SIG-M5 treated with dmso at 0.1 percent for 504 hours (cell line): ENCODE measurements around the gene IFIT3.
"Not testable (repeated sequence)": the region's sequence is repeated elsewhere in the genome, so short reads cannot be mapped to it uniquely, and the experiment has no call there.

Experiments
- DNase-seq: peaks from one replicate; lab custom pipeline; 2025; ENCODE audit not compliant: unreplicated experiment; lab: John Stamatoyannopoulos, UW

The IFIT3 gene

GRCh38 chr10:89332123-89332633 lies 4.4 kb downstream of the IFIT3 start:
- peak; percentile 39 for DNase-seq

- no peak for DNase-seq
Measured at GRCh38 chr10:89335226-89335625, 7.4 kb downstream of the IFIT3 start.

- no peak for DNase-seq
Measured at GRCh38 chr10:89336241-89336640, 8.4 kb downstream of the IFIT3 start.

- no peak for DNase-seq
Measured at GRCh38 chr10:89337484-89337883, 9.7 kb downstream of the IFIT3 start.

GRCh38 chr10:89338713-89339112 lies 10.9 kb downstream of the IFIT3 start:
- DNase-seq, result no peak

- DNase-seq, result no peak
Measured at GRCh38 chr10:89339875-89340274, 12.1 kb downstream of the IFIT3 start.

GRCh38 chr10:89341649-89342048 lies 13.9 kb downstream of the IFIT3 start:
- no peak for DNase-seq

GRCh38 chr10:89342206-89342958 lies 14.6 kb downstream of the IFIT3 start:
- no peak for DNase-seq

- no peak for DNase-seq
Measured at GRCh38 chr10:89343089-89343767, 15.4 kb downstream of the IFIT3 start.

GRCh38 chr10:89344156-89344555 lies 16.4 kb downstream of the IFIT3 start:
- DNase-seq, result no peak

- no peak for DNase-seq
Measured at GRCh38 chr10:89345367-89346000, 17.7 kb downstream of the IFIT3 start.

GRCh38 chr10:89346405-89347254 lies 18.8 kb downstream of the IFIT3 start:
- DNase-seq, result no peak

- no peak for DNase-seq
Measured at GRCh38 chr10:89347701-89348457, 20.1 kb downstream of the IFIT3 start.

GRCh38 chr10:89348481-89348880 lies 20.7 kb downstream of the IFIT3 start:
- no peak for DNase-seq

GRCh38 chr10:89348975-89349374 lies 21.2 kb downstream of the IFIT3 start:
- DNase-seq, result no peak

- DNase-seq, result not testable (repeated sequence)
Measured at GRCh38 chr10:89350631-89351315, 23.0 kb downstream of the IFIT3 start.

GRCh38 chr10:89351412-89351779 lies 23.6 kb downstream of the IFIT3 start:
- no peak for DNase-seq

GRCh38 chr10:89351780-89352597 lies 24.2 kb downstream of the IFIT3 start:
- DNase-seq, result no peak

- DNase-seq, result no peak
Measured at GRCh38 chr10:89352802-89353201, 25.0 kb downstream of the IFIT3 start.
